Measurements from ENCODE around the gene TRIO.

Gene TRIO

GRCh38 chr5:14475045-14475444 lies 331.9 kb downstream of the TRIO start:
- H3K4me3 ChIP-seq (ENCODE audit: insufficient read depth, low read length, poor library complexity, severe bottlenecking), result no peak overlapping the region
- H3K36me3 ChIP-seq (ENCODE audit: low read length), result no peaks in the 10 kb centered on the region
- no peak overlapping the region for H3K4me2 ChIP-seq (ENCODE audit: low read depth, low read length, poor library complexity, severe bottlenecking)
- H3K9ac ChIP-seq (ENCODE audit: low read length), result no peak overlapping the region
- no peaks in the 10 kb centered on the region for H3F3A ChIP-seq (ENCODE audit: insufficient read depth)
- no peak overlapping the region for H3K27ac ChIP-seq (ENCODE audit: low read depth, low read length)
- H3K9me3 ChIP-seq (ENCODE audit: insufficient read depth, low read length), result no peaks in the 10 kb centered on the region
- no peaks in the 10 kb centered on the region for H3K9me2 ChIP-seq (replicated peaks; ENCODE audit: insufficient read depth, low read length)
- TF ChIP-seq, protein P1, sequence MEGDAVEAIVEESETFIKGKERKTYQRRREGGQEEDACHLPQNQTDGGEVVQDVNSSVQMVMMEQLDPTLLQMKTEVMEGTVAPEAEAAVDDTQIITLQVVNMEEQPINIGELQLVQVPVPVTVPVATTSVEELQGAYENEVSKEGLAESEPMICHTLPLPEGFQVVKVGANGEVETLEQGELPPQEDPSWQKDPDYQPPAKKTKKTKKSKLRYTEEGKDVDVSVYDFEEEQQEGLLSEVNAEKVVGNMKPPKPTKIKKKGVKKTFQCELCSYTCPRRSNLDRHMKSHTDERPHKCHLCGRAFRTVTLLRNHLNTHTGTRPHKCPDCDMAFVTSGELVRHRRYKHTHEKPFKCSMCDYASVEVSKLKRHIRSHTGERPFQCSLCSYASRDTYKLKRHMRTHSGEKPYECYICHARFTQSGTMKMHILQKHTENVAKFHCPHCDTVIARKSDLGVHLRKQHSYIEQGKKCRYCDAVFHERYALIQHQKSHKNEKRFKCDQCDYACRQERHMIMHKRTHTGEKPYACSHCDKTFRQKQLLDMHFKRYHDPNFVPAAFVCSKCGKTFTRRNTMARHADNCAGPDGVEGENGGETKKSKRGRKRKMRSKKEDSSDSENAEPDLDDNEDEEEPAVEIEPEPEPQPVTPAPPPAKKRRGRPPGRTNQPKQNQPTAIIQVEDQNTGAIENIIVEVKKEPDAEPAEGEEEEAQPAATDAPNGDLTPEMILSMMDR (IDR thresholded peaks at IDR 0.05; ENCODE audit: insufficient read depth, low read length, poor library complexity, severe bottlenecking), result no peak
- no peak for TF ChIP-seq EZH2phosphoT487 (conservative IDR thresholded peaks at IDR 0.05; ENCODE audit: low read length)
- no peaks in the 10 kb centered on the region for H3K27me3 ChIP-seq (ENCODE audit: low read length)
- H4K20me1 ChIP-seq (ENCODE audit: low read depth, low read length), result no peaks in the 10 kb centered on the region
- H2AFZ ChIP-seq (ENCODE audit: low read depth, low read length, severe bottlenecking), result no peak overlapping the region
- H3K79me2 ChIP-seq (ENCODE audit: insufficient read depth, low read length), result no peaks in the 10 kb centered on the region

- Histone ChIP-seq H3K9me3 (ENCODE audit: insufficient read depth, low read length) (no peaks in the 10 kb centered on the region), H3K9me2 (replicated peaks; ENCODE audit: insufficient read depth, low read length) (no peaks in the 10 kb centered on the region), H3K4me2 (ENCODE audit: low read depth, low read length, poor library complexity, severe bottlenecking) (no peak overlapping the region), H3F3A (ENCODE audit: insufficient read depth) (no peaks in the 10 kb centered on the region), H3K36me3 (ENCODE audit: low read length) (no peaks in the 10 kb centered on the region), H3K9ac (ENCODE audit: low read length) (no peak overlapping the region), H3K79me2 (ENCODE audit: insufficient read depth, low read length) (no peaks in the 10 kb centered on the region), H3K4me3 (ENCODE audit: insufficient read depth, low read length, poor library complexity, severe bottlenecking) (no peak overlapping the region), H3K27me3 (ENCODE audit: low read length) (no peaks in the 10 kb centered on the region), H3K27ac (ENCODE audit: low read depth, low read length) (no peak overlapping the region), H4K20me1 (ENCODE audit: low read depth, low read length) (no peaks in the 10 kb centered on the region), H2AFZ (ENCODE audit: low read depth, low read length, severe bottlenecking) (no peak overlapping the region)
- TF ChIP-seq, protein P1 (IDR thresholded peaks at IDR 0.05; ENCODE audit: insufficient read depth, low read length, poor library complexity, severe bottlenecking), result no peak
- TF ChIP-seq EZH2phosphoT487 (conservative IDR thresholded peaks at IDR 0.05; ENCODE audit: low read length), result no peak
These were observed 333.8 kb downstream of the TRIO start for GRCh38 chr5:14476786-14477435.

- Histone ChIP-seq H3K9ac (ENCODE audit: low read length) (no peak overlapping the region), H3K27me3 (ENCODE audit: low read length) (no peaks in the 10 kb centered on the region), H2AFZ (ENCODE audit: low read depth, low read length, severe bottlenecking) (no peak overlapping the region), H3K9me2 (replicated peaks; ENCODE audit: insufficient read depth, low read length) (no peaks in the 10 kb centered on the region), H3K4me2 (ENCODE audit: low read depth, low read length, poor library complexity, severe bottlenecking) (no peak overlapping the region), H3K27ac (ENCODE audit: low read depth, low read length) (no peak overlapping the region), H3F3A (ENCODE audit: insufficient read depth) (no peaks in the 10 kb centered on the region), H3K9me3 (ENCODE audit: insufficient read depth, low read length) (no peaks in the 10 kb centered on the region), H4K20me1 (ENCODE audit: low read depth, low read length) (no peaks in the 10 kb centered on the region), H3K4me3 (ENCODE audit: insufficient read depth, low read length, poor library complexity, severe bottlenecking) (no peak overlapping the region), H3K79me2 (ENCODE audit: insufficient read depth, low read length) (no peaks in the 10 kb centered on the region), H3K36me3 (ENCODE audit: low read length) (no peaks in the 10 kb centered on the region)
- TF ChIP-seq EZH2phosphoT487 (conservative IDR thresholded peaks at IDR 0.05; ENCODE audit: low read length), result no peak
- TF ChIP-seq, protein P1 (IDR thresholded peaks at IDR 0.05; ENCODE audit: insufficient read depth, low read length, poor library complexity, severe bottlenecking), result no peak
These were observed 336.1 kb downstream of the TRIO start for GRCh38 chr5:14479143-14479696.
